ENCODE data around the gene GPC1. TPM values are rescaled to one million over a fixed set of nuclear protein-coding genes. Genes with fewer than 3 reads are reported as not detected.

The GPC1 gene
- total and polyA plus RNA-seq, 2 of the 4 experiments (the other 2 are of a cell fraction): 16.0 to 211 TPM

- Histone ChIP-seq H3K27ac (ENCODE audit: insufficient read depth, low read length) (no peak overlapping the region), H4K5ac (ENCODE audit: low read depth, low read length) (no peak overlapping the region), H3K36me3 (ENCODE audit: control insufficient read depth, insufficient read depth, low read length) (no peaks in the 10 kb centered on the region), H2AK5ac (ENCODE audit: low read depth, low read length) (no peak overlapping the region), H3K14ac (replicated peaks; ENCODE audit: low read depth, low read length) (no peak overlapping the region), H4K91ac (ENCODE audit: insufficient read depth, low read depth, low read length) (no peak overlapping the region), H3K79me1 (ENCODE audit: low read depth in 1 of 2, low read length in 2 of 2) (no peaks in the 10 kb centered on the region), H2BK15ac (ENCODE audit: low read depth, low read length) (no peak overlapping the region), H2AK9ac (replicated peaks; ENCODE audit: low read depth, low read length, poor library complexity) (no peak overlapping the region), H3K9me3 (ENCODE audit: control insufficient read depth, insufficient read depth, low read length) (no peaks in the 10 kb centered on the region), H3K27me3 (ENCODE audit: control insufficient read depth, insufficient read depth, low read length) (no peaks in the 10 kb centered on the region), H3K23ac (ENCODE audit: low read depth, low read length) (no peak overlapping the region), H3K4me2 (ENCODE audit: low read depth, low read length) (no peak overlapping the region), H2BK120ac (ENCODE audit: low read depth, low read length) (no peak overlapping the region), H3K4me1 (ENCODE audit: control insufficient read depth, insufficient read depth, low read length) (no peaks in the 10 kb centered on the region), H2AFZ (replicated peaks; ENCODE audit: low read length, poor library complexity) (no peak overlapping the region), H3K4me3 (ENCODE audit: insufficient read depth, low read depth, low read length) (no peak overlapping the region), H2BK5ac (ENCODE audit: low read depth, low read length, poor library complexity, severe bottlenecking) (no peak overlapping the region), H4K8ac (ENCODE audit: low read depth in 2 of 2, low read length in 2 of 2) (no peak overlapping the region), H4K20me1 (ENCODE audit: insufficient read depth, low read length) (no peaks in the 10 kb centered on the region), H2BK20ac (ENCODE audit: low read depth, low read length) (no peak overlapping the region), H3K56ac (ENCODE audit: extremely low read depth, insufficient read depth, low read length) (no peak overlapping the region), H3K18ac (ENCODE audit: low read depth, low read length) (no peak overlapping the region), H3K4ac (ENCODE audit: low read depth, low read length) (no peak overlapping the region), H3K9ac (ENCODE audit: low read depth, low read length) (no peak overlapping the region), H3K9me1 (ENCODE audit: insufficient read depth, low read length) (no peaks in the 10 kb centered on the region)
- in situ Hi-C loops (cut with MboI; ENCODE audit: low sequenced_read_pairs): no loop called here
- POLR2A ChIA-PET (ENCODE audit: unreplicated experiment): no interaction called here
- CTCF ChIA-PET: no interaction called here
- TF ChIP-seq CHD1 (IDR thresholded peaks at IDR 0.05; ENCODE audit: low read depth, low read length): no peak
- DNase-seq: no peak
- BruUV-seq (replicated peaks): no TSS peak
- no peak for ATAC-seq (ENCODE audit: low read depth)
- WGBS, 2 experiments (ENCODE audit: extremely low coverage in 2 of 2, insufficient read length in 1 of 2): 88% methylated on average over 13 of the region's 21 CpGs; no CpG with 5 or more reads in 1 of the 2 experiments
- dilution Hi-C loops (cut with HindIII; ENCODE audit: low sequenced_read_pairs, unreplicated experiment): no loop called here
- intact Hi-C loops (cut with micrococcal nuclease): no loop called here
These were observed 43.1 kb downstream of the GPC1 start for GRCh38 chr2:240478346-240479110.
